Thyroid gland (tissue), 4 donors: ENCODE results near the gene ANKRD34A.

ENCODE experiments used
- POLR2A ChIP-seq, 2 donors: fragments of 450-650 bp; IDR thresholded peaks; one replicate each; pipeline ENCODE4 v1.6.1; 2017; ENCODE audit warnings: antibody characterized with exemption in 2 of 2, mild to moderate bottlenecking in 2 of 2, moderate library complexity in 1 of 2
- TF ChIP-seq, protein P1 (sequence below), 6 experiments: fragments of 200-600 bp in 3 of 6; fragments of 450-650 bp in 3 of 6; sonication (generic) in 3 of 6; IDR thresholded peaks; one replicate each; pipeline ENCODE4 v1.5.1; 2016 to 2019; ENCODE audit warnings: antibody characterized with exemption in 6 of 6, mild to moderate bottlenecking in 2 of 6, inconsistent platforms in 1 of 6, moderate library complexity in 1 of 6

DNA sequence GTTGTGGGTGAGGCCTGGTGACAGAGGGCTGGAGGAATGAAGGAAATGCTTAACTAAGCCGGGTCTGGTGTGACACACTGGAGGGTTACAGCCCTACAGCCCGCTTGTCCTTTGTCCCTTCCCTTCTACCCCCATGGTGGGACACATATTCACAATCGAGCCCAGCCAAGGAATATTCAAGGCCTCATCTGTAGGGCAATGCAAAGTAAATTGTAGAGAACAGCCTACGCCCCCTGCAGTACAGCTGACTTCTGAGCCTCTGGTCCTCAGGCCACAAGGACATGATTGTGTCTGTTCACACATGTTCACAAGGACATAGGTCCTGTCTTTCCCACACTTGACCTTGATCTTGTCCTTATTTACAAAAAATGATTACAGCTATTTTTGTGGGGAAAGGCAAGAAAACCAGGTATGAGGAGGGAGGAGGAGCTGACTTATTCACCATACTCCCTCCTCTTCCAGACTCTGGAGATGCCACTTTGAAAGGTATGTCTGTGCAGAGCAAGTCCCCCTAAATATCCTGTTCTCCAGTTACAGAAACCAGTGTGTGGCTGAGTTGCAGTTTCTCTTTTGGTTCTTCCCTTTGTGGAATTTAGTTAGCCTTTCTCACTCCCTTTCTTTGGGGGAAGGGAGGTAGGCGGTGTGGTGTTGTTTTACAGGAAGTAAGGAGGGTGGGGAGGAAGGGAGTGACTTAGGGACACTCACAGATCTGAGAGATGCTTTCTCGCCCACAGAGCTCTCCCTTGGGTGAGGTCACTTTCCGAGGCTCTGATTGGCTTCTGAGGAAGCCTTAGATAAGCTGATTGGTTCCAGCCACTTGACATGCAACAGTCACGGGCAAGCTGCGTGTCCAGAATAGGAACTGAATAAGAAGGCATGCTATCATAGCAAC lies 14.7 kb upstream of the ANKRD34A start:
- TF ChIP-seq, protein P1, sequence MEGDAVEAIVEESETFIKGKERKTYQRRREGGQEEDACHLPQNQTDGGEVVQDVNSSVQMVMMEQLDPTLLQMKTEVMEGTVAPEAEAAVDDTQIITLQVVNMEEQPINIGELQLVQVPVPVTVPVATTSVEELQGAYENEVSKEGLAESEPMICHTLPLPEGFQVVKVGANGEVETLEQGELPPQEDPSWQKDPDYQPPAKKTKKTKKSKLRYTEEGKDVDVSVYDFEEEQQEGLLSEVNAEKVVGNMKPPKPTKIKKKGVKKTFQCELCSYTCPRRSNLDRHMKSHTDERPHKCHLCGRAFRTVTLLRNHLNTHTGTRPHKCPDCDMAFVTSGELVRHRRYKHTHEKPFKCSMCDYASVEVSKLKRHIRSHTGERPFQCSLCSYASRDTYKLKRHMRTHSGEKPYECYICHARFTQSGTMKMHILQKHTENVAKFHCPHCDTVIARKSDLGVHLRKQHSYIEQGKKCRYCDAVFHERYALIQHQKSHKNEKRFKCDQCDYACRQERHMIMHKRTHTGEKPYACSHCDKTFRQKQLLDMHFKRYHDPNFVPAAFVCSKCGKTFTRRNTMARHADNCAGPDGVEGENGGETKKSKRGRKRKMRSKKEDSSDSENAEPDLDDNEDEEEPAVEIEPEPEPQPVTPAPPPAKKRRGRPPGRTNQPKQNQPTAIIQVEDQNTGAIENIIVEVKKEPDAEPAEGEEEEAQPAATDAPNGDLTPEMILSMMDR (IDR thresholded peaks at IDR 0.05) = peak in 1 of 6 experiments; percentile 10
- peak; percentile 45 to 95 for TF ChIP-seq POLR2A (IDR thresholded peaks at IDR 0.05)
